ENCODE measurements around the gene LAMA2. TPM values are rescaled to one million over a fixed set of nuclear protein-coding genes. Genes with fewer than 3 reads are reported as not detected.
"Not testable (repeated sequence)": the region's sequence is repeated elsewhere in the genome, so short reads cannot be mapped to it uniquely, and the experiment has no call there.

The LAMA2 gene
- total RNA-seq, 4 donors from 2014 or later: 23.4 to 80.8 (median 28.2) TPM

- WGBS, 2 donors: 70 to 78% methylated on average over 4 of the region's 4 CpGs
These were observed 270.3 kb downstream of the LAMA2 start for GRCh38 chr6:129153257-129153656.

GRCh38 chr6:129159242-129159641, 276.3 kb downstream of the LAMA2 start:
- intact Hi-C loops (cut with DNase I; ENCODE audit: low total_unique reads); H3K4me3 ChIP-seq (ENCODE audit: low read depth, poor library complexity, severe bottlenecking); DNase-seq (ENCODE audit: low spot score in 2 of 2): not testable (repeated sequence)
- WGBS, 2 donors: 94 to 95% methylated on average over 17 of the region's 17 CpGs

More at GRCh38 chr6:129153257-129153656, 270.3 kb downstream of the LAMA2 start:
- no peak overlapping the region for H3K4me3 ChIP-seq (ENCODE audit: low read depth, poor library complexity, severe bottlenecking)
- DNase-seq (ENCODE audit: low spot score in 2 of 2): no peak
- TF ChIP-seq, protein P1, sequence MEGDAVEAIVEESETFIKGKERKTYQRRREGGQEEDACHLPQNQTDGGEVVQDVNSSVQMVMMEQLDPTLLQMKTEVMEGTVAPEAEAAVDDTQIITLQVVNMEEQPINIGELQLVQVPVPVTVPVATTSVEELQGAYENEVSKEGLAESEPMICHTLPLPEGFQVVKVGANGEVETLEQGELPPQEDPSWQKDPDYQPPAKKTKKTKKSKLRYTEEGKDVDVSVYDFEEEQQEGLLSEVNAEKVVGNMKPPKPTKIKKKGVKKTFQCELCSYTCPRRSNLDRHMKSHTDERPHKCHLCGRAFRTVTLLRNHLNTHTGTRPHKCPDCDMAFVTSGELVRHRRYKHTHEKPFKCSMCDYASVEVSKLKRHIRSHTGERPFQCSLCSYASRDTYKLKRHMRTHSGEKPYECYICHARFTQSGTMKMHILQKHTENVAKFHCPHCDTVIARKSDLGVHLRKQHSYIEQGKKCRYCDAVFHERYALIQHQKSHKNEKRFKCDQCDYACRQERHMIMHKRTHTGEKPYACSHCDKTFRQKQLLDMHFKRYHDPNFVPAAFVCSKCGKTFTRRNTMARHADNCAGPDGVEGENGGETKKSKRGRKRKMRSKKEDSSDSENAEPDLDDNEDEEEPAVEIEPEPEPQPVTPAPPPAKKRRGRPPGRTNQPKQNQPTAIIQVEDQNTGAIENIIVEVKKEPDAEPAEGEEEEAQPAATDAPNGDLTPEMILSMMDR (IDR thresholded peaks at IDR 0.05): no peak
- no peak for TF ChIP-seq POLR2A (IDR thresholded peaks at IDR 0.05)
- intact Hi-C loops (cut with DNase I; ENCODE audit: low total_unique reads): no loop called here

DNA sequence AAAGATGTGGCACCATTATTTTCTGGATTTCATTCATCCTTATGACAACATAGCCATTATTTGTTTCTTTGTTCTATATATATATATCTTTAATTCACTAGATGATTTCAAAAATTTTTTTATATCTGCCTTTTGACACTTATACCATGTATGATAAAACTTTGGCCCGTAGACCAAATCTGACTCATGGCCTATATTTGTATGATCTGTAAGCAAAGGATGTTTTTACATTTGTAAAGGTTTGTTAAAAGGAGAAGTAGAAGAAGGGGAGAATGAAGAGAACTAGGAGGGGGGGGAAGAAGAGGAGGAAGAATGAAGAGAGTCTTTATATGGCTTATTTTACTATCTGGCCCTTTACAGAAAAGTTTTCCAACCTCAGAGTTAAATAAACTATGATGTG, 279.7 kb downstream of the LAMA2 start:
- intact Hi-C loops (cut with DNase I; ENCODE audit: low total_unique reads): no loop called here
- 89 to 94% methylated on average over 1 of the region's 1 CpG for WGBS, 2 donors
- TF ChIP-seq, protein P1 (IDR thresholded peaks at IDR 0.05): no peak
- no peak for TF ChIP-seq POLR2A (IDR thresholded peaks at IDR 0.05)

DNA sequence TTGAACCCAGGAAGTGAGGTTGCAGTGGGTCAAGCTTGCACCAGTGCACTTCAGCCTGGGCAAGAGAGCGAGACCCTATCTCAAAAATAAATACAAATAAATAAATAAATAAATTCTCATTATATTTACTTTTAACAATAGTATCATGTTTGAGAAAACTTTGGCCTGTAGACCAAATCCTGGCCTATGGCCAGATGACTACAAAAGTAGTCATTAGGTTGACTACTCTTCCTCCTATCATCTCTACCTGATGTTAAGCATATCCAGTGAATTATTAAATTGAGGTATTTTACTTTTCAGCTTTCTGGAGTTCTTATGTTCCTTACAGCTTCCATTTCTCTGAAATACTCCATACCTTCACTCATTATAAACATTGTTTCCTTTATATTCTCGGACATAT, 280.6 kb downstream of the LAMA2 start:
- WGBS, 2 donors: 95 to 97% methylated on average over 2 of the region's 2 CpGs
- intact Hi-C loops (cut with DNase I; ENCODE audit: low total_unique reads): no loop called here
- no peak for TF ChIP-seq POLR2A (IDR thresholded peaks at IDR 0.05)
- TF ChIP-seq, protein P1 (IDR thresholded peaks at IDR 0.05): no peak
- no peak for DNase-seq (ENCODE audit: low spot score in 2 of 2)
- H3K4me3 ChIP-seq (ENCODE audit: low read depth, poor library complexity, severe bottlenecking): no peak overlapping the region

More for the DNA sequence above, 279.7 kb downstream of the LAMA2 start:
- H3K4me3 ChIP-seq (ENCODE audit: low read depth, poor library complexity, severe bottlenecking): no peak overlapping the region
- DNase-seq (ENCODE audit: low spot score in 2 of 2): no peak

GRCh38 chr6:129164032-129164431, 281.1 kb downstream of the LAMA2 start:
- 95 to 96% methylated on average over 3 of the region's 3 CpGs for WGBS, 2 donors
- H3K4me3 ChIP-seq (ENCODE audit: low read depth, poor library complexity, severe bottlenecking): no peak overlapping the region
- no peak for DNase-seq (ENCODE audit: low spot score in 2 of 2)
- intact Hi-C loops (cut with DNase I; ENCODE audit: low total_unique reads): no loop called here
- TF ChIP-seq, protein P1 (IDR thresholded peaks at IDR 0.05): no peak
- TF ChIP-seq POLR2A (IDR thresholded peaks at IDR 0.05): no peak

DNA sequence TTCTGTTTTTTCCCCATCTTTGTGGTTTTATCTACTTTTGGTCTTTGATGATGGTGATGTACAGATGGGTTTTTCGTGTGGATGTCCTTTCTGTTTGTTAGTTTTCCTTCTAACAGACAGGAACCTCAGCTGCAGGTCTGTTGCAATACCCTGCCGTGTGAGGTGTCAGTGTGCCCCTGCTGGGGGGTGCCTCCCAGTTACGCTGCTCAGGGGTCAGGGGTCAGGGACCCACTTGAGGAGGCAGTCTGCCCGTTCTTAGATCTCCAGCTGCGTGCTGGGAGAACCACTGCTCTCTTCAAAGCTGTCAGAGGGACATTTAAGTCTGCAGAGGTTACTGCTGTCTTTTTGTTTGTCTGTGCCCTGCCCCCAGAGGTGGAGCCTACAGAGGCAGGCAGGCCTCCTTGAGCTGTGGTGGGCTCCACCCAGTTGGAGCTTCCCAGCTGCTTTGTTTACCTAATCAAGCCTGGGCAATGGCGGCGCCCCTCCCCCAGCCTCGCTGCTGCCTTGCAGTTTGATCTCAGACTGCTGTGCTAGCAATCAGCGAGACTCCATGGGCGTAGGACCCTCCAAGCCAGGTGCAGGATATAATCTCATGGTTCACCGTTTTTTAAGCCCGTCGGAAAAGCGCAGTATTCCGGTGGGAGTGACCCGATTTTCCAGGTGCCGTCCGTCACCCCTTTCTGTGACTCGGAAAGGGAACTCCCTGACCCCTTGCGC, 289.5 kb downstream of the LAMA2 start:
- DNase-seq (ENCODE audit: low spot score in 2 of 2); intact Hi-C loops (cut with DNase I; ENCODE audit: low total_unique reads); H3K4me3 ChIP-seq (ENCODE audit: low read depth, poor library complexity, severe bottlenecking): not testable (repeated sequence)
- 70 to 78% methylated on average over 19 to 20 of the region's 20 CpGs for WGBS, 2 donors

DNA sequence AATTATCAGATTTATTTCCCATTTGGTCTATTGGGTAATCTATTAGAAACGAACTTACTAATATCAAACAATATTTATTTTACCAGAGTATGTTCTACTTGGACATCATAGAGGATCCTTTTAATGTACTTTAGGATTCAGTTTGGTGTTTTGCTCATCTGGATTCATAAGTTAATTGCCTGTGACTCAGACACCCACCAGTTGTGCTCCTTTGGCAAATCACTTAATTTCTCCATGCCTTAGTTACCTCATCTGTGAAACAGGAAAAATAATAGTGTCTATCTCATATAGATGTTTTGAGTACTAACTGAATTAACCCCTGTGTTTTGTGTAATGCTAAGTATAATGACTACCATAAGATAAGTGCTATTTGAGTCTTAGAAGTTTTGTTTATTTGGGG, 292.1 kb downstream of the LAMA2 start:
- H3K4me3 ChIP-seq (ENCODE audit: low read depth, poor library complexity, severe bottlenecking): no peak overlapping the region
- WGBS, 2 donors: 76% methylated on average over 1 of the region's 1 CpG
- no peak for DNase-seq (ENCODE audit: low spot score in 2 of 2)
- TF ChIP-seq, protein P1 (IDR thresholded peaks at IDR 0.05): no peak
- TF ChIP-seq POLR2A (IDR thresholded peaks at IDR 0.05): no peak
- intact Hi-C loops (cut with DNase I; ENCODE audit: low total_unique reads): no loop called here
